Stimulated activated CD4-positive, alpha-beta T cell treated with anti-CD3 and anti-CD28 coated beads, TNF-alpha, amount 100 ng/mL, for 48 hours (primary cell): ENCODE results near the gene C12orf56.
A peak's percentile ranks its signal among the peaks of the same experiment; 100 is the strongest.
"Not testable (repeated sequence)": the region's sequence is repeated elsewhere in the genome, so short reads cannot be mapped to it uniquely, and the experiment has no call there.

ENCODE experiments used
- DNase-seq, 3 donors: peaks; one replicate each; pipeline ENCODE4 v3.0.0-alpha.2; 2020; ENCODE audit warnings: low read depth in 3 of 3

The C12orf56 gene

DNA sequence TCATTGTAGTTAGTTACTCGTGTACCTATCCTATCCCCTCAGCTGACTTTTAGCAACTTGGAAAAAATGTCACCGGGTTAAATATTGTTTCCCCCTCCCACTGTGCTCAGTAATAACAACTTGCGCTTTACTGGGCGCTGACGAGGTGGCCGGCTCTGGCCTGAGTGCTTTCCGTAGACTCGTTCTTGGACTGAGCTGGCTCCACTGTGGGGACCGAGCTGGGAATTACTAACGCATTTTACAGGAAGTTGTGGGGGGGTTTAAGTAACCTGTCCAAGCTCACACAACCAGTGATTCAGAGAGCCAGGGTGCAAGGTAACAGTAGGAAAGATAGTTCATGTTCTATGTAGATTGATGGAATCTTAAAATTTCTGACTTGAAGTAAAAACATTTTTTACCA is 86.0 kb downstream of the C12orf56 start:
- no peak for DNase-seq

GRCh38 chr12:64299628-64300027 is 90.9 kb downstream of the C12orf56 start:
- no peak for DNase-seq

DNA sequence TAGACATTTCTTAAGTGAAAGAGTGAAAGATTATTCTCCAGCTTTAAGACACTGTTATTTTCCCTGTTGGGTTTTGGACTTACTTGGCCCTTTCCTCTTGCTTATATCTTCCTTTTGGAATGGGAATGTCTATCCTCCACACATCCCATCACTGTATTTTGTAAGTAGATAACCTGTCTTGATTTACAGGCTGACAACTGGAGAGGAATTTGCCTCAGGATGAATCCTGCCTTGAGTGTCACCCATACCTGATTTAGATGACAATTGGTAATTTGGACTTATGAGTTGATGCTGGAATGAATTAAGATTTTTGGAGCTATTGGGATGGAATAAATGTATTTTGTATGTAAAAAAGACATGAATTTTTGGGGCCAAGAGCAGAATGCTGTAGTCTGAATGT is 94.3 kb downstream of the C12orf56 start:
- no peak for DNase-seq

- no peak for DNase-seq
Observed at GRCh38 chr12:64293654-64294364, 96.7 kb downstream of the C12orf56 start.

DNA sequence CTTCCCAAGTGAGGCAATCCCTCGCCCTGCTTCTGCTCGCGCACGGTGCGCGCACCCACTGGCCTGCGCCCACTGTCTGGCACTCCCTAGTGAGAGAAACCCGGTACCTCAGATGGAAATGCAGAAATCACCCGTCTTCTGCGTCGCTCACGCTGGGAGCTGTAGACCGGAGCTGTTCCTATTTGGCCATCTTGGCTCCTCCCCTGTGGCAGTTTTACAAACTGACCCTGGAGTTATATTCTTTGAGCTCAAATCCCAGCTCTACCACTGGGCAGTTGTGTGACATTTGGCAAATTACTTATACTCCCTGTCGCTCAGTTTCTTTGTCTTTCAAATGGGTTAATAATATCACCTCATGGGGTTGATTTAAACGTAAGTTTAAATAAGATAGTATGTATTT is 97.4 kb downstream of the C12orf56 start:
- DNase-seq, result not testable (repeated sequence)

GRCh38 chr12:64286521-64286920 is 104.0 kb downstream of the C12orf56 start:
- DNase-seq, result no peak

DNA sequence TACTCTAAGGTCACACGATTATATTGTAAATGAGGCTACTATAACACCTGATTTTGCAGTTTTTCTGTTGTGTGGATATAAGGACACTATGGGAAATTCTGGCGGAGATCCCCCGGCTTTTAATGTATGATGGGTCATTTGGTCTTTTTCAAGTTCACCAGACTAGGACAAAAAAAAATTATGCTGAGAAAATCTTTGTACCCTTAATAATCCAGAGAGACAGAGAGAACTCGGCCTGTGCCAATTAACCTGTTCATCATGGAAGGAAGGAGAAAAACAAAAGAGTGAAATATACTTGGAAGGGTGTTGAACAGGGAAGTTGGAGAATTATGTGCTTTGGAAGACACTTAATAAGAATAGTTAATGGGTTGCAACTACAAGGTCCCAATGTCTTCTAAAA is 106.3 kb downstream of the C12orf56 start:
- DNase-seq, result no peak

- DNase-seq, result no peak
Observed at GRCh38 chr12:64278421-64278820, 112.1 kb downstream of the C12orf56 start.

GRCh38 chr12:64273527-64274403 is 116.8 kb downstream of the C12orf56 start:
- DNase-seq, result no peak

GRCh38 chr12:64270411-64270810 is 120.1 kb downstream of the C12orf56 start:
- no peak for DNase-seq

- no peak for DNase-seq
Observed at GRCh38 chr12:64269161-64269560, 121.4 kb downstream of the C12orf56 start.

DNA sequence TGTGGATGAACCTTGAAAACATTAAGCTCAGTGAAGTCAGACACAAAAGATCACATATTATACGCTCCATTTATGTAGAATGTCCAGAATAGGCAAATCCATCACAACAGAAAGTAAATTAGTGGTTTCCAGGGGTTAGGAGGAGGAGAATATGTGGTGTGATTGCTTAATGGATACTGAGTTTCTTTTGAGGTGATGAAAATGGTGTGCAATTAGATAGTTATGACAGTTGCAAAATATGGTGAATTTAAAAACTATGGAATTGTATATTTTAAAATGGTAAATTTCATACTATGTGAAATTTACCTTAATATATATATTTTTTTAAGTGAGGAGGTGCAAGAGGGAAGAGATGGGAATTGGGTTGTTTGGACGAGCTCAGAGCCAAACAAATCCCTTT is 122.1 kb downstream of the C12orf56 start:
- no peak for DNase-seq

- DNase-seq, result no peak
Observed at GRCh38 chr12:64265839-64266238, 124.7 kb downstream of the C12orf56 start.

DNA sequence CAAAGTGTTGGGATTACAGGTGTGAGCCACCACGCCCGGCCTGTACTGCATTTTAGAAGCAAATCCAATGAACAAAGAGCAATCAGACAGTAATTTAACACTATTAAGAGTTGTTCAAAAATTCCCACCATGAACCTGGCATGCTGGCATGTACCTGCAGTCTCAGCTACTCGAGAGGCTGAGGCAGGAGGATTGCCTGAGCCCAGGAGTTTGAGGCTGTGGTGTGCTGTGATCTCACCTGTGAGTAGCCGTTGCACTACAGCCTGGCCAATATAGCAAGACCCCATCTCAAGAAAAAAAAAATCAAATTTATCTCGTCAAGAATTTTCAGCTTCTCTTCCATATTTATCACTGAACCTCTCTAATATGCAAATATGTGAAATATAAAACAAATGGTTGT is 128.7 kb downstream of the C12orf56 start:
- DNase-seq, result no peak

DNA sequence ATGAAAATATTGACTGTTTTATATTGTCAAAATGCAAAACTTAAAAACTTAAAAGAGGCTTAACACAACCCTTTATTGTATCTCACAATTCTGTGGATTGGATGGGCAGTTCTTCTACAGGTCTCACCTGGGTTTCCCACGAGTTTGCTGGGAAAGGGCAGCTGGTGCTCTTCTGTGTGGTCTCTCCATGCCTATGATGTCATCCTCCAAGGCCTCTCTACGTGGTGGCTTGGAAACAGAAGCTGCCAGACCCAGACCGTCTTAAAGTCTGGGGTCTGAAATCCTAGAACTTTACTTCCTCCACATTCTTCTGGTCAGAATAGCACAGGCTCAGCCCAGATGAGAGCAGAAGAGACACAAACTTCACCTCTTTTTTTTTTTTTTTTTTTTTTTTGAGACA is 132.0 kb downstream of the C12orf56 start:
- DNase-seq, result no peak

DNA sequence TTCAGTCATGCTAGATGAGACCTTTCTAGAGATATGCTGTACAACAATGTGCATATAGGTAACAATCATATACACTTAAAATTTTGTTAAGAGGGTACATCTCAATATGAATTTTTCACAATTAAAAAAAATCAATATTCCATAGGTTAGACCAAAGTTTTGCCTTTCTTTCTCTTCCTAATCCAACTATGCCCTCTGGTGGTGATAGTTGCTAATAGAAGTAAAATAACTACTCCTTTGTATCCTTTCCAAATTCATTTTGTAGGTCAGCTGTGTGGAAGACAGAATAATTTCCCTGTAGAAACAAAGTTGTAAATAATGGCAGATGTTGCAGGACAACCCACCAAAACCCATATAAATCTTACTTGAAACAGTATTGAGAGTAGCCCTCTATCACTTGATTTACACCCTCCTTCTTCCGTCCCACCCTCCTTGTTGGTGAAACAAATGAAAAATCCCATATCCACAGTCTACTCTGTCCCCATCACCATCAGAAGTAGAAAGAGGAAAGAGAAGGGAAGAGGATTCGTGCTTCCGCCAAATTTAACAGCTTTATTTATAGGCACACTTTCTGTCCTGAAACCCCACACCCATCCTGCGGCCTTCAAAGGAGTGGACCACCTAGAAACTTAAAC is 134.3 kb downstream of the C12orf56 start:
- peak in 1 of 3 donors; percentile 7 for DNase-seq

GRCh38 chr12:64255249-64255648 is 135.3 kb downstream of the C12orf56 start:
- DNase-seq, result no peak

- DNase-seq, result no peak
Observed at GRCh38 chr12:64253356-64253755, 137.2 kb downstream of the C12orf56 start.

DNA sequence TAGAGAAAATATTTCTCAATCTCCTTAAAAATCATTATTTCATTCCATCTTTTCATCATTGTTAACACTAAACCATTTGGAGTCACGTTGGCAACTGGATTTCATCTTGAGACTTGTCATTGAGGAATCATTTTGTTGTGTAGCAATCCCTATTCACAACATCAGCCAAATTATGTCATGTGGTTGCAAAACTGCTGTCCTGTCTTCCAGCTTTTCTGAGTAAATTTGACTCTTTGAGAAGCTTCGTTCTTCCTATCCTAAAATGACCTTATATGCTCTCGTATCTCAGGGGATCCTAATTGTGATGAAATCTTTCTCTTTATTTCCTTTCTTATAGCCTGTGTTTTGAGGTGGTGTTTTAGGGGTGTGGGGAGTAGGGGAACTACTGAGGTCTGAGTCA is 137.9 kb downstream of the C12orf56 start:
- DNase-seq, result no peak

- no peak for DNase-seq
Observed at GRCh38 chr12:64243809-64244208, 146.7 kb downstream of the C12orf56 start.

DNA sequence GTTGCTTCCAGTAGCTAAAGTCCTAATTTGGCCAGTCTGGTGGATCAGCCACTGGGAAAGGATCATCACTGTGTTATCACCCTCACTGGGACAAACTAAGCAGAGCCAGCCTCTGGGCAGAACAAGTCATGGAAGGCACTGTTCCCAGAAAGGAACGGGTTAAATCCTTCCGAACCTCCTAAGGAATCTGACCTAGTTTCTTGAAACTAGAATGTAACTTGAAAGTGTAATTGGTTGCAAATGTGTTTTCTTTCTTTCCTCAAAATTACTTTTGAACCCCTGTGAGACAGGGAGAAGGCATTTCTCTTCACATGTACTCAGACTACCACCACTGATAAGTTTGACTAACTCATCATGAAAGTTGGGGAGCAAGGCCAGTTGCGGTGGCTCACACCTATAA is 149.8 kb downstream of the C12orf56 start:
- no peak for DNase-seq

- no peak for DNase-seq
Observed at GRCh38 chr12:64237382-64237781, 153.2 kb downstream of the C12orf56 start.

DNA sequence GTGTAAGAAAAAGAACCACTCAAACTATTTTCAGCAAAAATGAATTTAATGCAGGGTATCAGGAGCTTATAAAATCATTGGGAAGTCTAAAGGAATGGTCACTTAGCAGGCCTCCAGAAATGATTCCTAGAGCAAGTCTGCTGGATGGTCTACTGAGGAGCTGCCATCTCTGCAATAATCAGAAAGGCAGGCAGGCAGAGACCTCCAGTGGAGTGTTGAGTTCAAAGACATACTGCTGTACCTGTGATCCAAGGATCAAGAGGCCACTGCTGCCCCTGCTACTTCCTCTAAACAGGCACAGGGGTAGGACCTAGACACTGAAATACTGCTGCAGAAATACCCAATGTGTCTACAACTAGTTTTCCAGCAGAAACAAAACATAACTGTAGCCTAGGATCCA is 154.0 kb downstream of the C12orf56 start:
- DNase-seq, result no peak
